H1 (cell line): ENCODE data around the gene LAIR2.

Experiments
- CREB1 ChIP-seq: IDR thresholded peaks from 2 replicates; pipeline ENCODE4 v1.6.1; 2012; ENCODE audit warnings: inconsistent platforms
- GTF2F1 ChIP-seq: IDR thresholded peaks from 2 replicates; pipeline ENCODE4 v1.6.1; 2012; ENCODE audit warnings: low read depth, low read length, improper control_type of control experiment, borderline replicate concordance
- POLR2AphosphoS5 ChIP-seq: IDR thresholded peaks from 2 replicates; pipeline ENCODE4 v1.6.1; 2011; ENCODE audit warnings: low read depth, low read length
- RFX5 ChIP-seq: IDR thresholded peaks from 2 replicates; pipeline ENCODE4 v1.6.1; 2011; ENCODE audit warnings: low read depth, low read length, improper control_type of control experiment, borderline replicate concordance
- TF ChIP-seq, protein P1 (sequence below), 3 experiments: IDR thresholded peaks; 1 replicate in 2 of 3; 2 replicates in 1 of 3; pipeline versions ENCODE4 v1.5.1 to v1.6.1; 2011; ENCODE audit warnings: low read length in 3 of 3, mild to moderate bottlenecking in 3 of 3, inconsistent platforms in 2 of 3, low read depth in 1 of 3, moderate library complexity in 1 of 3; ENCODE audit not compliant: insufficient read depth in 1 of 3; ENCODE audit errors: control extremely low read depth in 1 of 3

GRCh38 chr19:54517483-54517882 lies 14.9 kb downstream of the LAIR2 start:
- TF ChIP-seq GTF2F1, result no peak
- TF ChIP-seq, protein P1, sequence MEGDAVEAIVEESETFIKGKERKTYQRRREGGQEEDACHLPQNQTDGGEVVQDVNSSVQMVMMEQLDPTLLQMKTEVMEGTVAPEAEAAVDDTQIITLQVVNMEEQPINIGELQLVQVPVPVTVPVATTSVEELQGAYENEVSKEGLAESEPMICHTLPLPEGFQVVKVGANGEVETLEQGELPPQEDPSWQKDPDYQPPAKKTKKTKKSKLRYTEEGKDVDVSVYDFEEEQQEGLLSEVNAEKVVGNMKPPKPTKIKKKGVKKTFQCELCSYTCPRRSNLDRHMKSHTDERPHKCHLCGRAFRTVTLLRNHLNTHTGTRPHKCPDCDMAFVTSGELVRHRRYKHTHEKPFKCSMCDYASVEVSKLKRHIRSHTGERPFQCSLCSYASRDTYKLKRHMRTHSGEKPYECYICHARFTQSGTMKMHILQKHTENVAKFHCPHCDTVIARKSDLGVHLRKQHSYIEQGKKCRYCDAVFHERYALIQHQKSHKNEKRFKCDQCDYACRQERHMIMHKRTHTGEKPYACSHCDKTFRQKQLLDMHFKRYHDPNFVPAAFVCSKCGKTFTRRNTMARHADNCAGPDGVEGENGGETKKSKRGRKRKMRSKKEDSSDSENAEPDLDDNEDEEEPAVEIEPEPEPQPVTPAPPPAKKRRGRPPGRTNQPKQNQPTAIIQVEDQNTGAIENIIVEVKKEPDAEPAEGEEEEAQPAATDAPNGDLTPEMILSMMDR (IDR thresholded peaks at IDR 0.05; ENCODE audit: control extremely low read depth in 1 of 3, insufficient read depth in 1 of 3, low read depth in 1 of 3, low read length in 3 of 3), result no peak
- TF ChIP-seq CREB1, result no peak
- no peak for TF ChIP-seq POLR2AphosphoS5
- TF ChIP-seq RFX5, result no peak
